ENCODE results near the gene GPR62.

Gene GPR62

GRCh38 chr3:51955893-51956770 lies 951 bp downstream of the GPR62 start:
- DNase-seq = no peak

- DNase-seq = no peak
Observed at GRCh38 chr3:51957520-51958205, 2.5 kb downstream of the GPR62 start.

- DNase-seq = no peak
Observed at GRCh38 chr3:51958603-51959521, 3.7 kb downstream of the GPR62 start.

- DNase-seq = no peak
Observed at GRCh38 chr3:51959651-51960050, 4.5 kb downstream of the GPR62 start.

- no peak for DNase-seq
Observed at GRCh38 chr3:51960386-51960785, 5.2 kb downstream of the GPR62 start.

- no peak for DNase-seq
Observed at GRCh38 chr3:51961011-51961410, 5.8 kb downstream of the GPR62 start.

GRCh38 chr3:51961602-51962569 lies 6.7 kb downstream of the GPR62 start:
- no peak for DNase-seq

GRCh38 chr3:51962854-51963530 lies 7.8 kb downstream of the GPR62 start:
- no peak for DNase-seq

GRCh38 chr3:51963951-51964451 lies 8.8 kb downstream of the GPR62 start:
- no peak for DNase-seq

GRCh38 chr3:51964521-51964920 lies 9.3 kb downstream of the GPR62 start:
- no peak for DNase-seq

GRCh38 chr3:51966016-51966415 lies 10.8 kb downstream of the GPR62 start:
- DNase-seq = no peak

- no peak for DNase-seq
Observed at GRCh38 chr3:51966486-51966885, 11.3 kb downstream of the GPR62 start.

GRCh38 chr3:51966922-51967383 lies 11.8 kb downstream of the GPR62 start:
- no peak for DNase-seq

GRCh38 chr3:51967384-51968169 lies 12.4 kb downstream of the GPR62 start, which contains the start of gene PCBP4:
TSS of gene PCBP4 (minus strand) at chr3:51967454. CDS start at chr3:51961240, 6,214 bp downstream.
- peak; percentile 28 for DNase-seq

GRCh38 chr3:51968170-51968775 lies 13.1 kb downstream of the GPR62 start:
- DNase-seq = peak; percentile 14

- peak; percentile 19 for DNase-seq
Observed at GRCh38 chr3:51968883-51969678, 13.9 kb downstream of the GPR62 start.

GRCh38 chr3:51969841-51970240 lies 14.7 kb downstream of the GPR62 start:
- DNase-seq = no peak

GRCh38 chr3:51970606-51971300 lies 15.6 kb downstream of the GPR62 start:
- peak; percentile 5 for DNase-seq

All from NCI-H510A (cell line).